Posterior cingulate gyrus (tissue), 11 donors: ENCODE measurements around the gene LAYN.

ENCODE experiments used
- DNase-seq, 10 donors: peaks; one replicate each; pipeline versions ENCODE4 v3.0.0 to v3.0.0-alpha.2; 2020 to 2021; ENCODE audit warnings: mixed read lengths in 3 of 10
- intact Hi-C: fragments of 100-400 bp; cut with DNase I; formaldehyde crosslinking; loops from one replicate; pipeline ENCODE4 v1.15.1; 2023

LAYN gene

GRCh38 chr11:111589886-111590499, 49.5 kb downstream of the LAYN start:
- no peak for DNase-seq
- intact Hi-C loops: loop anchor here (5.0 kb wide), 1 partner anchor 252 kb away; no protein-coding TSS in a partner anchor

GRCh38 chr11:111591187-111591960, 50.9 kb downstream of the LAYN start:
- no peak for DNase-seq
- intact Hi-C loops: no loop called here

GRCh38 chr11:111592491-111592890, 52.0 kb downstream of the LAYN start:
- DNase-seq: no peak
- intact Hi-C loops: no loop called here

GRCh38 chr11:111596319-111596718, 55.8 kb downstream of the LAYN start:
- DNase-seq: no peak
- intact Hi-C loops: no loop called here

GRCh38 chr11:111598148-111598547, 57.6 kb downstream of the LAYN start:
- intact Hi-C loops: no loop called here

GRCh38 chr11:111598559-111598958, 58.0 kb downstream of the LAYN start:
- intact Hi-C loops: no loop called here
- DNase-seq: peak in 2 of 10 donors; percentile 27 to 36

More at GRCh38 chr11:111598148-111598547, 57.6 kb downstream of the LAYN start:
- no peak for DNase-seq

- intact Hi-C loops: no loop called here
- DNase-seq: no peak
Measured at GRCh38 chr11:111601636-111601978, 61.1 kb downstream of the LAYN start.

- intact Hi-C loops: loop anchor here (1.0 kb wide), 4 partner anchors 133 to 239 kb away; partner anchors contain the start of gene PPP2R1B
- DNase-seq: peak; percentile 86 to 99 (median 95)
Measured at GRCh38 chr11:111601979-111602864, 61.7 kb downstream of the LAYN start, which contains the start of gene SIK2. TSS of gene SIK2 (plus strand) at chr11:111602449. CDS start at chr11:111602564, 115 bp downstream.

- intact Hi-C loops: loop anchor here (1.0 kb wide), 4 partner anchors 132 to 238 kb away; partner anchors contain the start of gene PPP2R1B
- peak in 4 of 10 donors; percentile 14 to 86 (median 31) for DNase-seq
Measured at GRCh38 chr11:111602865-111603610, 62.5 kb downstream of the LAYN start.

GRCh38 chr11:111603611-111604130, 63.2 kb downstream of the LAYN start:
- no peak for DNase-seq
- intact Hi-C loops: no loop called here

- intact Hi-C loops: no loop called here
- DNase-seq: no peak
Measured at GRCh38 chr11:111604392-111605009, 64.0 kb downstream of the LAYN start.

GRCh38 chr11:111605681-111606080, 65.2 kb downstream of the LAYN start:
- intact Hi-C loops: no loop called here
- no peak for DNase-seq

GRCh38 chr11:111606986-111607385, 66.5 kb downstream of the LAYN start:
- DNase-seq: no peak
- intact Hi-C loops: no loop called here

- intact Hi-C loops: no loop called here
- DNase-seq: no peak
Measured at GRCh38 chr11:111607751-111608150, 67.2 kb downstream of the LAYN start.
